SK-N-DZ (cell line): Measurements from ENCODE around the gene LRRN3.

Experiments used
- DNase-seq: peaks from one replicate; pipeline ENCODE4 v3.0.0-alpha.2; 2015; ENCODE audit warnings: low spot score

LRRN3 gene

DNA sequence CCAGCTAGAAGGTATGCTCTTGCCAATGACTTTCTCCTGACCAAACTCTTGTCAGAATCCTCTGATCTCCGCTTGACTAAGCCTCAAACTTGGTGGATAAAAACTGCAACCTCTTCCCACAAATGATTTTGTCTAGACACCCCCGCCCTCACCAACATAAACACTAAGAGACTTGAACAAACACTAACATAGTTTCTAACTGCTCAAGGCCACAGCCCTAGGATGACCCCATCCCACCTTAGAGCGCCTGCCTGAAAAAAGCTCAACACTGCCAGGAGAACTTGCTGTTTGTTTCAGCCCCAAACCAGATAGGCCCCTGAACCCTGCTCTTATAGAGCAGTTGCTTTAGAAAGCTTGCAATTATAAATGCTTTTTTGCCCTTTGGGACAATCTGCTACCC is 71.8 kb downstream of the LRRN3 start:
- no peak for DNase-seq

DNA sequence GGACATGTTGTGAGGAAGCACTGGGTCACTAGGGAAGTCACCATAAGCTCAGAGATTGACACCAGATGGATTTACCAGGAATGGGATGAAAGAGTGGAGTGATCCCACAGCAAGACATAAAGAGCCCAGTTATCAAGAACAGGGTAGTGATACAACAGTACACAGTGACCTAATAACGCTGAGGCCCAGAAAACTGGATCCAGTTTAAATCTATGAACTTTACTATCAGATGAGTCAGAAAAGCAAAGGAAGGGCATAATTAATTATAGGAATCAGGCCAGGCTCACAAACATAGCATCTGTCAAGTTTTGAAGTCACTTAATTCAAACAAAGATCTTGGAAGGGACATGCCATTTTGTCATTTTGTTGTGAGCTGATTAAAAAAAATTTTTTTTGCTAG is 73.5 kb downstream of the LRRN3 start:
- no peak for DNase-seq

DNA sequence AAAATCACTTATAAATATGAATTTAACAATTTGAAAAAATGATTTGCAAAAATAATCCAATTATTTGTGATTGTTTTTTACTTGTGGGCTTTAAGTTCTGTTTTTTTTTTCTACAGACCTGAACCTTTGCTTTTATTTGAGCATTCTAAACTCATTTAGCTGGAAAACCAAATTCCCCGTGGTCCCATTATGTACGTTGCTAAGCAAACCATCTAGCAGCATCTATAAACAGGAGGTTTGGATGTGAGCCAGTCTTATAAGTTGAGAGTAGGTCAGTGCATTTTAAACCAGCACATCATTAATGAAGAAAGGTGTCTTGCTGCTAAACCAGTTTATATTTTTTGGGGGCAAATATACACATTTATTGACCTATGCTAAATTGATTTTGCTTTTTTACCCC is 77.3 kb downstream of the LRRN3 start:
- DNase-seq = no peak

DNA sequence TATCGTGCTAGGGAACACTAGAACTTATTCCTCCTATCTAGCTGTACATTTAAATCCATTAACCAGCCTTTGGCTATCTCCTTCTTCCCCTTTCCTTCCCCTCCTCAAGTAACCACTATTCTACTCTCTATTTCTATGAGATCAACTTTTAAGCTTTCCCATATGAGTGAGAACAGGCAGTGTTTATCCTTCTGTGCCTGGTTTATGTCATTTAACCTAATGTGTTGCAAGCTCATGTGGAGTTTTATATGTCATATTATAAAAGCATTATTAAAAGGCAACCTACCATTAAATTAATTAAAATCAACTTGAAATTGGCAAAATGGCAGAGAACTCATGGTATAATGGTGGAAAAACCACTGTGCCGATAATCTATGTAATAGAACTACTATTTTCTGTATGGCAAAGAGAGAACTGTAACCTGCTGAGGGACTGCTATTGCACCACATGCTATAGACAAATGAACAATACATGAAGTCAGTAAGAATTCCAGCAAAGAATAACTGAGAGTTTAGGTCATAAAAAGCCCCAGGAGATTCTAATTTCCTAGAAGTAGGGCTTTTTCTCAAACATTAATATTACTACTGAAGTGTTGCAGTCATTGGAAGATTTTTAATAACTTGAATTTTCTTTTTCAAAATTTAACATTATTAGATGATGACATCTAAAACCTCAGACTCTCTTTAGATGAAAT is 81.8 kb downstream of the LRRN3 start:
- DNase-seq = peak; percentile 18

DNA sequence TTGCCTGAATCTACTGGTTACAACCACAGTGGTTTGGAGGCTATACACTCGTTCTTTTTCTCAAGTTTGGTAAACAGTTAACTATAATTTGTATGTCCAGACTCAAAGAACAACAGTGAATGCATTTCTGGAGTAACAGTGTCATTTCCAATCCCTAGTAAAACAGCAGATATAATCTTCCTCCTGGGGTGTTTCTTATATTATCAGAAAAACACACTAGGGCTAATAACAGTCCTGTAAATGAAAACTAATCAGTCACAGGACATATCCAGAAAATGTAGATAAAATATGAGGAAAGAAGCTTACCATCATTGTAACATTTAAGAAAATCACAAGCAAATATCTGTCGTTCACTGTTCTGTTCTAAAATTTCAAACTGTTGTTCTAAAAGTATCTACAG is 82.6 kb downstream of the LRRN3 start:
- DNase-seq = no peak

DNA sequence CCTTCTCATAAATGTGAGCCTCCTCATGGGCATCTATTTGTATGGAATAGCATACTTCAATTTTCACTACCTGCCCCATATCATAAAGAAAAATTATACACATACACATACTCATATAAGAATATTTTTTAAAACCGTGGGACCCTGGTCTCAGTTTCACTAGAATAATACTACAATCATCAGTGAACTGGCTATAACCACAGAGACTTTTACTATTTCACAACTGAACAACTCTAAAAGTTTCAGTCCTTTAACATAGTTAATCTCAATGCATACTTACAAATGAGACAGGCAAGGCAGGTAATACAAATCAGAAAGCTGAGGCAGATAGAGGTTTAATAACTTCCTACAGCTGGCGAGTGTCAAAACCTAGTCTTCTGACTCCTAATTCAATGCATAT is 83.1 kb downstream of the LRRN3 start:
- DNase-seq = no peak

DNA sequence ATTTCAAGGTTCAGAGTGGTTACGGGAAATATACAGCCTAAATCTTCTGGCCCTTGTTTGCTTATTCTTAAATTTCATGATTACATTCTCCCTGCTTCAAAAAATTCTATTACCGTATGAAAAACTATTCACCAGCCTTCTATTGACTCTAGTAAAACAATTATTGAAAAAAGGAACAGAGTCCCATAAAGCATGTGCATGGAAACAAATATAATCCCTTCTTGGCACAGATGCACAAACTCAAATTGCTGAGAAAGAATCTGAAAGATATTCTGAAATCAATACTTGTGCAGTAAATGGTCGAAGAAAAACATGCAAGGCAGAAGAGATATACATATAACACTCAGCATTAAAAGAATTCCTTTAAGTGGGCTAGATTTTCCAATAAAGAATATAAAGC is 83.6 kb downstream of the LRRN3 start:
- DNase-seq = no peak
